Measurements from ENCODE around the gene PDE6C.

DNA sequence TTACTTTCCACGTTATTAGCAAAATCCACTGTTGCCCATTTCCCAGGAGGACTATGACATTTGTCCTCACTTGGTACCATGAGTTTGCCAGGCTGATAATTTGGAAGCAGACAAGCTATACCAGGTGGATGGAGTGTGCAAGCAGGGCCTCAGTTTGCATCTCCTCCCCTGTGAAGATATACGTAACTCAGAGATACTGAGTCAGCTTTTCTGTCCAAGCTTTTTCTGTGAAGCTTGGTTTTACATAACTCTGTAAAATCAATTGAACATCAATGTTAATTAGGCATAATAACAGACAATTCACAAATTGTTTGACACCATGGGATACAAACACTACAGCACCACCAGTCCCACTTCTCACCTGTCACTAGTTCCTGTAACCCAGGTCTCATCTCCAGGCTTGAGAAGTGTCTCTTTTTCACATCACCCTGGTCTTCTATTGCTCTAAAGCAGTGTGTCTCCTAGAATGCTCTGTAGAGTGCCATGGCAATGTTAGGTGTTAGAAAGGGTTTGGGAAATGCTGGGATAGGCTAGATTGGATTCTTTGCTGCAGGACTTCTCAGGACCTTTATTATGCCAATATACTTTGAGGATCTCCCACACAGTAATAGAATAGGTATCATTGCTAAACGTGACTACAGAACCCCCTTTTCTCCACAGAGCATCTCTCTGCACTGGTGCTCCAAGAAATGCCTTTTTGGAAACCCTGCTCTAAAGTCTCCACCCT lies 32.2 kb upstream of the PDE6C start:
- TF ChIP-seq, protein P1, sequence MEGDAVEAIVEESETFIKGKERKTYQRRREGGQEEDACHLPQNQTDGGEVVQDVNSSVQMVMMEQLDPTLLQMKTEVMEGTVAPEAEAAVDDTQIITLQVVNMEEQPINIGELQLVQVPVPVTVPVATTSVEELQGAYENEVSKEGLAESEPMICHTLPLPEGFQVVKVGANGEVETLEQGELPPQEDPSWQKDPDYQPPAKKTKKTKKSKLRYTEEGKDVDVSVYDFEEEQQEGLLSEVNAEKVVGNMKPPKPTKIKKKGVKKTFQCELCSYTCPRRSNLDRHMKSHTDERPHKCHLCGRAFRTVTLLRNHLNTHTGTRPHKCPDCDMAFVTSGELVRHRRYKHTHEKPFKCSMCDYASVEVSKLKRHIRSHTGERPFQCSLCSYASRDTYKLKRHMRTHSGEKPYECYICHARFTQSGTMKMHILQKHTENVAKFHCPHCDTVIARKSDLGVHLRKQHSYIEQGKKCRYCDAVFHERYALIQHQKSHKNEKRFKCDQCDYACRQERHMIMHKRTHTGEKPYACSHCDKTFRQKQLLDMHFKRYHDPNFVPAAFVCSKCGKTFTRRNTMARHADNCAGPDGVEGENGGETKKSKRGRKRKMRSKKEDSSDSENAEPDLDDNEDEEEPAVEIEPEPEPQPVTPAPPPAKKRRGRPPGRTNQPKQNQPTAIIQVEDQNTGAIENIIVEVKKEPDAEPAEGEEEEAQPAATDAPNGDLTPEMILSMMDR (conservative IDR thresholded peaks at IDR 0.05) = no peak
- no peak for TF ChIP-seq ZFX (IDR thresholded peaks at IDR 0.05)

Data from C4-2B (cell line).